Activated T-cell treated with anti-CD3 and anti-CD28 coated beads for 4 hours (primary cell): ENCODE data around the gene PIGB.
"Not testable (repeated sequence)": the region's sequence is repeated elsewhere in the genome, so short reads cannot be mapped to it uniquely, and the experiment has no call there.

Experiments
- DNase-seq: peaks from one replicate; pipeline ENCODE4 v3.0.0-alpha.2; 2020

Gene PIGB

DNA sequence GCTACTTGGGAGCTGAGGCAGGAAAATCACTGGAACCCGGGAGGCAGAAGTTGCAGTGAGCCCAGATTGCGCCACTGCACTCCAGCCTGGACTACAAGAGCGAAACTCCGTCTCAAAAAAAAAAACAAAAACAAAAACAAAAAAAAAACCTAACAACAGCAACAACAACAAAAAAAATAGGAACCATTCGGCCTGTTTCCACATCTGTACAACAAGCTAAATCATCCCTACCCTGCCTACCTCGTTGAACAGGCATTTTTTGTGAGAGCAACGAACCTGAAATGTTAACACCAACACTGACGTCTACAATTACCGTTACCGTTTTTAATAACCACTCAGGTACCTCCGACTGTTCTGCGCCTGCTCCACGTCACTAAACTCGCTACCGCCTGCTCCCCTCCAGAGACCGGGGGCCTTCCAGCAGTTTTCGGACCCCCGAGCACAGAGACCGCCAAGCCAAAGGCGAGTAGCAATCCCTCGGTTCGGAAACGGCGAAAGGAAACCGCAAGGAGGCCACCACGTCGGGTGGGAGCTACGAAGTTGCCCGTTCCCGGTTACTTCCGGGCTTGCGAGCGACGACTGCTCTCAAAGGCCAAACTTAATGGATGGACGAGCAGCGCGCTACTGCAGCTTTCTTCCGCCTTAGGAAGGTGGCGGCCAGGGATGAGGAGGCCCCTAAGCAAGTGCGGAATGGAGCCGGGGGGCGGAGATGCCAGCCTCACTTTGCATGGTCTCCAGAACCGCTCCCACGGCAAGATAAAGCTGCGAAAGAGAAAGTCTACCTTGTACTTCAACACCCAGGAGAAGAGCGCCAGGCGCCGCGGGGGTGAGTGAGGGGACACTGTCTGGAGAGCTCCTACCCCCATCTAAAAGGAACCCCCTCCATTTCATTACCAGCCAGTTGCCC is at the start of gene PIGB, which contains the start of gene PIGBOS1:
PIGB (plus strand) TSS at position 635 of the 907 bp plus-strand sequence; CDS start at position 664, 29 bp downstream.
PIGBOS1 (minus strand) TSS at position 536 of the 907 bp plus-strand sequence. CDS start 1,331 bp downstream, outside the sequence.
- peak; percentile 59 for DNase-seq

GRCh38 chr15:55270291-55270690 is 48.7 kb upstream of the PIGB start:
- DNase-seq: no peak

DNA sequence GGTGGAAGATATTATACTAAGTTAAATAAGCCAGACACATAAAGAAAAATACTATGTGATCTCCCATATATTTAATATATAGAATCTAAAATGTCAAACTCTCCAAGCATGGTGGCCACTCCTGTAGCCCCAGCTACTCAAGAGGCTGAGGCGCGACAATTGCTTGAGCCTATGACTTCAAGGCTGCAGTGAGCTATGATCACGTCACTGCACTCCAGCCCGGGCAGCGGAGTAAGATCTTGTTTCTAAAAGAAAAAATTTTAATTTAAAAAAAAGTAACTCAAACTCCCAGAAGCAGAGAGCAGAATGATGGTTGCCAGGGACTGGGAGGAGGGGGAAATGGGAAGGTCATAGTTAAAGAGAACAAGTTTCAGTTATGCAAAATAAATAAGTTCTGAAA is 42.7 kb upstream of the PIGB start:
- DNase-seq: no peak

DNA sequence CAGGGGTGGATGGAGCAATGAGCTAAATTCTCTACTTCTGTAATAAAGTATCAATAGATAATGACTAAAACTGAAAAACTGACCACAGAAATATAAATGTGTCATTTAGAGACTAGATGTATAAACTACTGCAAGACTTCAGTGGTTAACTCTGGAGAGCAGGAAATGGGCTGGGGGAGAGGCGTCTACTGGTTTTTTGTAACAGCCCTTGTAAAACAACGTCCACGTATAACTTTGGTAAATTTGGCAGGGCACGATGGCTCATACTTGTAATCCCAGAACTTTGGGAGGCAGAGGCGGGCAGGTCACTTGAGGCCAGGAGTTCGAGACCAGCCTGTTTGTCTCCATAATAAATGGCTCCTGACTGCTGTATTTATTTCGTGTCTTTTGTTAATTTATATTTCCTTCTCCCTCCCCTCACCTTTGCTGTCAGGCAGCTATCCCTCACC is 41.9 kb upstream of the PIGB start:
- DNase-seq: peak; percentile 21

DNA sequence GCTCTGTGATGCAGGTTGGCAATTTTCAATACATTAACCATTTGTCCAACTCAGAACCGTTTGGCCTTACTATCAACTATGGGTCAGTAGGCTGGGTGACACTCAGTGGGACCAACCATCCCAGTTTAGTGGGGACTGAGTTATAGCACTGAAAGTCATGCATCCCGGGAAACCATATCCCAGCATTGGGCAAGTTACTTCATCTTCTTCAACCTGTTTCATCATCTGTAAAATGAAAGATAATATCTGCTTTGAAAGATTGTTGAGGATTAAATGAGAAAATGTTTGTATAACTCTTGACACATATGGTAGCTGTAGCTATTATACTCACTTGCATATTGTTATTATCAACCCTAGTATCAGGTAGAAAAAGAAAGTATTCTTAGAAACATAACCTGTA is 41.3 kb upstream of the PIGB start:
- DNase-seq: no peak

- no peak for DNase-seq
These were observed 39.8 kb upstream of the PIGB start for GRCh38 chr15:55279100-55279745.

DNA sequence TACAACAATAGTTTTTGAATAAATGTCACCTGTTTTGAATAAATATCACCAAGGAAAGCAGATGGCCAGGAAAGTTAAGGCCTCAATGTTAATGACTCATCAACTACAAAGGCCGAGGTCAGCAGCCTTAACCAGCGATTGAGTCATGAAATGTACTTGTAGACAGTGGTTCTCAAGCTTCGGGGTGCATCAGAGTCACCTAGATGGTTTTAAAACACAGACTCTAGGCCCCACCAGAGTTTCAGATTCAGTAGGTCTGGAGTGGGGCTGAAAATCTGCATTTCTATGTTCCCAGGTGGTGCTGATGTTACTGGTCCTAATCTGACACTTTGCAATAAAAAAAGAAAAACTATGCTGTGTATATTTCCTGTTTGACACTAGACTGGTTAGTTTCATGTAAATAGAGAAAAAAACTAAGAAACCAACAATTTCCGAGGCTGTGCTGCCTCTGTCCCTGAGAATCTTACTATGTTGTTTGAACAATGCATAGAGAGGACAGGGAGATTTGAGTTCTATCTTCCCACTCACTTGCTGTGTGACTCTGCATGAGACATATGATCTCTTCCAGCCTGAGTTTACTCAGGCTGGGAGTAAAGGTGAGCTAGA is 39.2 kb upstream of the PIGB start:
- DNase-seq: peak; percentile 34

- DNase-seq: not testable (repeated sequence)
These were observed 38.4 kb upstream of the PIGB start for GRCh38 chr15:55280589-55280988.

DNA sequence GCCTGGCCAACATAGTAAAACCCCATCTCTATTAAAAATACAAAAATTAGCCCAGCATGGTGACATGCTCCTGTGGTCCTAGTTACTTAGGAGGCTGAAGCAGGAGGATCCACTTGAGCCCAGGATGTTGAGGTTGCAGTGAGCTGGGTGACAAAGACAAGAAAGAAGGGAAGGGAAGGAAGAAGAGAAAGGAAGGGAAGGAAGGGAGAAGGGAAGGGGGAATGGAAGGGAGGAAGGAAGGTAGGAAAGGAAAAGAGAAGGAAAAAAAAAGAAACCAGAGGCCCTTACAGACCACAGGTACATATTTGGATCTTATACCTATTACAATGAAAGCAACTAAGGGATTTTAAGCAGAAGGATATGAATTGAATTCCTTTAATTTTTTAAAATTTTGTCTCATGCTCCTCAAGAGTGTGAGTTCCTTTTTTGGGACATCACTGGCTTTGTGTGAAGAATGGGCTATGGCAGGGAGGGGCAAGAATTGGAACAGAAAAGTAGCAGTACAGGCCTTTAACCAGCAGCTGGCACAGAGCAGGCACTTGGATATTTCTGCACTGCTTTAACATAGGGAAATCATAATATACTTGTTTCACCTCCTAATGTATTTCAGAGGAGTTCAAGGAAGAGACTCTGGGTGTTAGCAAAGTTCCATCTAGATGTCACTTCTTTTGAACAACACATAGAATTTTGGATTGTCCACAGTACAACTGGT is 37.3 kb upstream of the PIGB start:
- DNase-seq: no peak

DNA sequence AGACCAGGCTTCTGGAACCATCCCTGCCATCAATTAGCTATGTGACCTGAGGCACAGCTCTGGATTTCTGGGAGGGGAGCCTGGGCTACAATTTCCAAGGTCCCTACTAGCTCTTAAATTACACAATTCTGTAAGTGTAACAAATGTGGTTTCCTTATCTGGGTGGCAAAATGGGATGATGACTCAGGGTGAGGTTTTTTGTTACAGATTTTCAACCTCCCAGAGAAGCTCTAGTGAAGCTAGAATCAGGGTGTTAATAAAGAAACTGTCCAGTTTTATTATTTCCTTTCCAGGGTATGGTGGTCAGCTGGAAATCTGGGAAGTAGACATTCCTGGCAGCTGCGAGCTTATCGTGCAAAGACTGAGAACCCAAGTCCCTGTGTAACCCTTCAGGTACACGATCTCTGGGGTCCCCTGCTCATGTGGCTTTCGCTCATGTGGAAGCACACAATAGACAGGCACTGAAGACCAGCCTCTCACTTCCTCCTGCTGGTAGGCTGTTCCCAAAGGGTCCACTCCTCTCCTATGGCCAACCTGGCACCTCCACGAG is 36.7 kb upstream of the PIGB start:
- no peak for DNase-seq

GRCh38 chr15:55283379-55284147 is 35.5 kb upstream of the PIGB start:
- DNase-seq: no peak

DNA sequence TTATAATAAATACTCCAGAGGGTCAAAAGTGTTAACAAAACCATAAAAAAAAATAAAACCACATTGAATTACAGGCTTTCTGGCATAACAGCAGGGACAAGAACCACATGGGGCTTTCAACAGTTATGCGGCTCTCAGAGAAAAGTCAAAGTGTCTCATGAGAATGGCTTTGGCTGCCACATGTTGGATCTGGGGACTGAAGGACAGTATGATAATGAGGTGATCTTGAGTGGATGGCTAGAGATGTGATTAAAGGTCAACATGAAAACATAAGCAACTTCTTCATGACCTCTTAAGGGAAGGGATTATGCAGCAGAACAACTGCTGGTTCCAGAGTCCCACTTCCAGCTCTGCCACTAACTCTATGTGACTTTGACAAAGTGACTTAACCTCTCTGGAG is 34.6 kb upstream of the PIGB start:
- DNase-seq: no peak

DNA sequence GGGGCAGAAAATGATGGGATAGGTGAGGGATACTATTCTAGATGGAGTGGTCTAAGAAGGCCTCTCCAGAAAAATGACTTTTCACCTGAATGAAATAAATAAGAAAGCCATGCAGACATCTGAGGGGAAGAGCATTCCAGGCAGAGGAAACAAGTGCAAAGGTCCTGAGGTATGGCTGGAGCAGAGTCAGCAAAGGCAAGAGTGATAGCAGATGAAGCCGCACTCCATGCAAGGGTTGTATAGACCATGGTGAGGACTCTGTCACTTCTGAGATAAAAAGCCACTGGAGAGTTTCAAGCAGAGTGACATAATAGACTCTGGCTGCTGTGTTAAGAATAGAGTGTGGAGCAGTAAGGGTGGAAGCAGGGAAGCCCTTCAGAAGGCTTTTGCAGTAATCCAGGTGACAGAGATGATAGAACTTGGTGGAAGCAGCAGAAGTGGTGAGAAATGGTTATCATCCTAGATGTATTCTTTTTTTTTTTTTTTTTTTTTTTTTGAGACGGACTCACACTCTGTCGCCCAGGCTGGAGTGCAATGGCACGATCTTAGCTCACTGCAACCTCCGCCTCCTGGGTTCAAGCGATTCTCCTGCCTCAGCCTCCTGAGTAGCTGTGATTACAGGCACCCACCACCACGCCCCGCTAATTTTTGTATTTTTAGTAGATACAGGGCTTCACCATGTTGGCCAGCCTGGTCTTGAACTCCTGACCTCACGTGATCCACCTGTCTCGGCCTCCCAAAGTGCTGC is 32.4 kb upstream of the PIGB start:
- DNase-seq: not testable (repeated sequence)

GRCh38 chr15:55288006-55288717 is 30.9 kb upstream of the PIGB start:
- DNase-seq: no peak

DNA sequence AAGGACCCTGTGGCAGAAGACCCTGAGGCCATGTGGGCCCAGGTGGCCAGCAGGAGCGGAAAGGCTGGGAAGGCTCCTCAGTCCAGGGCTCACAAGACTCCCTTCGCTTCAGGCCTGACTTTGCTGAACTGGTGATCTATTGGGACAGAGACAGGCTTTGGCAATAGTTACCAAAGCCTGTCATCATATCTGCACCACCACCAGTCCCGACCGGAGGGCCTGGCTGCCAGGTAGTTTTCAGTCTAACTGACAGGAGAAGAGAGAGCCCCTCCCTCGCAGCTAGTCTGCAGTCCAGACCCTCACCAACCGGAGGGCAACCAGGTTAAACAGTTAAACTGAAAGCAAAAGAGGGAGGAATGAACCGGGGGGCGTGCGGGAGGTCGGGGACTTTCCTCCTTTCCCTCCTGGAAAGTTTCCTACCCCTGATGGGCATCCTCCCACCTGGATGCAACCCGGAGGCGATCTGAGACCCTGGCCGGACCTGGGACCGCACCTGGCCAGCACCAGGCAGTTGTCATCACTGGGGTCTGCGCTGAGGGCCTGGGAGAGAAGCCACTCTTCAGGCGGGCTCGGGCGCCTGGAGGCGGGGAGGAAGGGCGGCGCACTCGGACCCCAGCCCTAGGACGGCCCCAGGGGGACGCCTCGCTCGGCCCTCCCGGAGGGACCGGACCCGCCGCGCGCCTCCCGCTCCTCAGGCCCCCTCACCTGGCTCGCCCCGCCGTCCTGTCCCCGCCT is 29.8 kb upstream of the PIGB start:
- DNase-seq: peak; percentile 6

DNA sequence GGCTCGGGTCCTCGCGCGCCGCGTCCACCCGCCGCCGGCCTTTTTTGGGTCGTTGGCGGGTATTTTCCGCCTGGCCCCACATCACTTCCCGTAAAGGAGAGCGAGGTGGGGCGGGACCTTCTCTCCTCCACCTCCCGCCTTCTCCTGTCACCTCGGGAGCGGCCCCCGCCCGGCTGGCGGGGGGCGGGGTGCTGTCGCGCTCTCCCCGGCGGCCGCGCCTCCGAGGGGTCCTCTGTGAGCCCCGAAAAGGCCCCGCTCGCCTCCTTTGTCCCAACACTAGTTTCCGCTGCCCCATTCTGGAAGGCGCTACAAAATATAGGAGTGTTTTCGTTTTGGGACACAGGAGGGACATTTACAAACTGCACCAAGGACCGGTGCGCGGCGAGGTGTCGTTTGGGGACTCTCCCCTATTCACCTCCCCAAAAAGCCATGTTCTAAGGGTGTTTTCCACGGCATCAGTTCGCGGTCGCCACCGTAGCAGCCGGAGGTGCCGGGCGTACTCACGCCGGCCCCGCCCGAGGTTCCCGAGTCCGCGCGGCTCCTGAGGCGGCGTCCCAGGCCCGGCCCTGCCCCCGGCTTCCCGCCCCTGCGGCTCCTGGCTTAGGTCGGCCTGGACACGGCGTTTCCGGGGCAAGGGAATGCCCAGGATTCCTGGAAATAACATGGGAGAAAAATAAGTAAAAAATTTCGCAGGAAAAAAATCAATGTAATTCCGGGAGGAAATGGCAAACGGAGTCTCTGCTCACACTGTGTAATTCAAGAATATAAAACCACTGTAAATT is 29.1 kb upstream of the PIGB start, which contains the start of gene RAB27A:
RAB27A (minus strand) TSS at position 68 of the 782 bp plus-strand sequence. CDS start 54,879 bp downstream, outside the sequence.
- peak; percentile 72 for DNase-seq

DNA sequence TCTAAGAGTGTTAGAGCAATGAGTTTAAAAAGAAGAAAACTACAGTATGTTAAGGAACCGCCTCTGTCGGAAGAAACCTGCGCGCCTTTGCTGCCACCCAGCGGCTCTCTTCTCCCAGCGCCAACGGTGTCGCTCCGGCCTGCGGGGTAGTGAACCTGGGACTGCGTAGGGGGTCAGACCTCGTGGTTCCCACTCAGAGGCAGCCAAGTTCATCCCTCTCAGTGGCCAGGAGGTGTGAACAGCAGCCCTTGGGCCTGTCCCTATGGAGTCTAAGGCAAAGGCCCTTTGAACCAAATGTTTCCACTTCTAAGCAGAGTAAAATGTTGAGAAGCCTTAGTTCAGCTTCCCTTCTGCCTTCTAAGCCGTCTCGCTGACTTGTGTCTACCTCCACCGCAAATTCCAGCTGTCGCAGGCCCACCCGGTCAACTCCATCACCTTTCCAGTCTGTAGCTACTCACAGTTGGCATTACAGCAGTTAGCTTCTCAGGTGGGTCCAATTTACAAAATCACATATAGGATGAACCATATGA is 28.4 kb upstream of the PIGB start:
- DNase-seq: peak; percentile 78

DNA sequence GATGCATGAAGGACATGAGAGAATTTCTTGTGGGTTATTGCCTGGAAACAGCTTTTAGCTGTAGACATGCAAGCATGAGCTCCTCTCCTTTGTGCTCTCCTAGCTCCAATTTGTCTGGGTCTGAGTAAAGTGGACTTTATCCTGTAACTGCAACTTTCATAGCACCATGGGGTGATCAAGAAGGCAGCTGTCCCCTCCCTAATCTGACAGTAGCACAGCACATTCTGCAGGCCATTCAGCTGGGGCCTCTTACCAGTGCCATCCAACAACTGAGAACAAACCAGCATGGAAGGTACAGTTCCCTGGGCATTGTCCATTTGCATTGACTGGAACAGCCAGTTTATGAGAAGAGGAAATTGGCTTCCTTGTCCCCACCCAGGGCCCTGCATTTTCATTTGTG is 21.7 kb upstream of the PIGB start:
- no peak for DNase-seq
